HCT116 (cell line): Measurements from ENCODE around the gene AMPD1. TPM values are rescaled to one million over a fixed set of nuclear protein-coding genes. Genes with fewer than 3 reads are reported as not detected.

Experiments
- ATAC-seq: fragments of 200-7000 bp; cut with Tn5 transposase; 2 replicates; pipeline ENCODE4 v1.9.1; 2020; ENCODE audit warnings: mild to moderate bottlenecking, moderate library complexity
- BruUV-seq: library from RNA; stranded (reverse); fragments of 400-500 nt; replicated peaks from 2 replicates; lab custom pipeline; 2021; lab: Mats Ljungman, UMichigan
- CTCF ChIA-PET: fragments of 300-600 bp; sonication (Branson Sonifier 250); formaldehyde crosslinking; loops from one replicate; lab custom pipeline; 2021; ENCODE audit warnings: antibody characterized with exemption; lab: Charles Lee
- POLR2A ChIA-PET: fragments of 300-600, 350-600 bp; sonication (Branson Sonifier 250); formaldehyde crosslinking; loops from one replicate; lab custom pipeline; 2021; ENCODE audit warnings: antibody characterized with exemption; lab: Charles Lee
- RAD21 ChIA-PET, 2 experiments: fragments of 300-600 bp; sonication (Branson Sonifier 250); formaldehyde crosslinking; loops; one replicate each; lab custom pipeline; 2023; ENCODE audit warnings: low total read pairs in 2 of 2; ENCODE audit not compliant: uncharacterized antibody in 2 of 2, unreplicated experiment in 2 of 2, low non-redundant PET in 1 of 2; lab: Charles Lee
- DNase-seq: peaks from one replicate; pipeline ENCODE4 v3.0.0-alpha.2; 2010; ENCODE audit warnings: low read depth, low spot score
- H2AFZ ChIP-seq: fragments of 200-600 bp; shearing (Covaris generic), sonication (generic); 2 replicates; pipeline ENCODE4 v1.6.1; 2017; ENCODE audit warnings: low read depth, mixed run types, mixed read lengths, antibody characterized with exemption, low read length; ENCODE audit not compliant: poor library complexity, severe bottlenecking
- H3K27ac ChIP-seq: 2 replicates; pipeline ENCODE4 v1.5.1; 2012; ENCODE audit warnings: low read depth, low read length
- H3K27me3 ChIP-seq: fragments of 200-600 bp; sonication (generic); 2 replicates; pipeline ENCODE4 v1.6.1; 2016; ENCODE audit warnings: mixed run types, low read length, mixed read lengths; ENCODE audit not compliant: insufficient read depth
- H3K36me3 ChIP-seq, 2 experiments: fragments of 200-500 bp in 1 of 2; fragments of 200-600 bp in 1 of 2; sonication (Bioruptor generic) in 1 of 2; sonication (generic) in 1 of 2; 2 replicates each; pipeline versions ENCODE4 v1.5.1 to v1.6.1; 2014 to 2016; ENCODE audit warnings: low read length in 2 of 2, inconsistent platforms in 1 of 2, mixed read lengths in 1 of 2, mixed run types in 1 of 2; ENCODE audit not compliant: insufficient read depth in 2 of 2, control insufficient read depth in 1 of 2
- H3K4me1 ChIP-seq, 2 experiments: fragments of 200-600 bp in 1 of 2; sonication (generic) in 1 of 2; 2 replicates each; pipeline versions ENCODE4 v1.5.1 to v1.6.1; 2012 to 2017; ENCODE audit warnings: low read length in 2 of 2, inconsistent platforms in 1 of 2, mild to moderate bottlenecking in 1 of 2, mixed read lengths in 1 of 2, mixed run types in 1 of 2, moderate library complexity in 1 of 2; ENCODE audit not compliant: insufficient read depth in 2 of 2, control insufficient read depth in 1 of 2
- H3K4me2 ChIP-seq: fragments of 200-600 bp; sonication (generic); 2 replicates; pipeline ENCODE4 v1.6.1; 2017; ENCODE audit warnings: mixed run types, low read length, mixed read lengths
- H3K4me3 ChIP-seq, 2 experiments: fragments of 200-600 bp in 1 of 2; sonication (generic) in 1 of 2; replicated peaks in 1 of 2; 2 replicates each; pipeline ENCODE4 v1.5.1; 2011 to 2016; ENCODE audit warnings: low read length in 2 of 2, control low read depth in 1 of 2, low read depth in 1 of 2, mild to moderate bottlenecking in 1 of 2, mixed read lengths in 1 of 2, mixed run types in 1 of 2
- H3K79me2 ChIP-seq: fragments of 200-600 bp; sonication (generic); 2 replicates; pipeline ENCODE4 v1.6.1; 2017; ENCODE audit warnings: mild to moderate bottlenecking, mixed run types, low read length, moderate library complexity, mixed read lengths; ENCODE audit not compliant: insufficient read depth
- H3K9ac ChIP-seq: fragments of 200-600 bp; sonication (generic); 2 replicates; pipeline ENCODE4 v1.6.1; 2016; ENCODE audit warnings: low read length, mixed read lengths
- H3K9me2 ChIP-seq: fragments of 200-600 bp; sonication (generic), shearing (Covaris generic); 2 replicates; pipeline ENCODE4 v1.6.1; 2017; ENCODE audit warnings: mixed run types, mild to moderate bottlenecking, moderate library complexity; ENCODE audit not compliant: insufficient read depth
- H3K9me3 ChIP-seq, 2 experiments: fragments of 200-500 bp in 1 of 2; fragments of 200-600 bp in 1 of 2; sonication (Bioruptor generic) in 1 of 2; sonication (generic) in 1 of 2; 2 replicates each; pipeline ENCODE4 v1.6.1; 2014 to 2017; ENCODE audit warnings: low read length in 2 of 2, mixed read lengths in 2 of 2, inconsistent platforms in 1 of 2, low read depth in 1 of 2, mild to moderate bottlenecking in 1 of 2, mixed run types in 1 of 2, moderate library complexity in 1 of 2; ENCODE audit not compliant: control insufficient read depth in 1 of 2, insufficient read depth in 1 of 2
- H4K20me1 ChIP-seq: fragments of 200-600 bp; sonication (generic), shearing (Covaris generic); 2 replicates; pipeline ENCODE4 v1.6.1; 2017; ENCODE audit warnings: mixed run types, mild to moderate bottlenecking, moderate library complexity; ENCODE audit not compliant: insufficient read depth
- CEBPB ChIP-seq: IDR thresholded peaks from 2 replicates; pipeline ENCODE4 v1.6.1; 2012; ENCODE audit warnings: low read depth
- EGR1 ChIP-seq: IDR thresholded peaks from 2 replicates; pipeline ENCODE4 v1.6.1; 2012; ENCODE audit warnings: low read depth
- FOSL1 ChIP-seq: IDR thresholded peaks from 2 replicates; pipeline ENCODE4 v1.6.1; 2012; ENCODE audit warnings: low read depth
- JUND ChIP-seq: IDR thresholded peaks from 2 replicates; pipeline ENCODE4 v1.6.1; 2012
- RAD21 ChIP-seq: IDR thresholded peaks from 2 replicates; pipeline ENCODE4 v1.6.1; 2012; ENCODE audit warnings: low read depth, mild to moderate bottlenecking
- SP1 ChIP-seq: IDR thresholded peaks from 2 replicates; pipeline ENCODE4 v1.6.1; 2012; ENCODE audit warnings: low read depth
- TCF7L2 ChIP-seq: IDR thresholded peaks from 2 replicates; pipeline ENCODE4 v1.7.0; 2011; ENCODE audit warnings: borderline replicate concordance, inconsistent platforms; ENCODE audit not compliant: insufficient read depth, insufficient read length; ENCODE audit errors: extremely low read depth
- intact Hi-C: fragments of 100-400 bp; cut with micrococcal nuclease; formaldehyde crosslinking; loops from 2 replicates; pipeline ENCODE4 v1.10.0; 2022
- total RNA-seq: library from RNA; stranded (reverse); gene quantifications from one replicate; pipeline ENCODE4 v1.2.1, GENCODE V29; 2021; ENCODE audit not compliant: unreplicated experiment
- TF ChIP-seq, protein P1 (sequence below): IDR thresholded peaks from 2 replicates; pipeline ENCODE4 v1.6.1; 2012
- TF ChIP-seq, protein P2 (sequence below): IDR thresholded peaks from 2 replicates; pipeline ENCODE4 v1.6.1; 2012; ENCODE audit warnings: low read depth
- TF ChIP-seq, protein P3 (sequence below): IDR thresholded peaks from 2 replicates; pipeline ENCODE4 v1.6.1; 2011; ENCODE audit warnings: mild to moderate bottlenecking, low read length, moderate library complexity; ENCODE audit not compliant: insufficient replicate concordance; ENCODE audit errors: extremely low read depth

Gene AMPD1
- total RNA-seq, 1 experiment from 2014 or later, result not detected

DNA sequence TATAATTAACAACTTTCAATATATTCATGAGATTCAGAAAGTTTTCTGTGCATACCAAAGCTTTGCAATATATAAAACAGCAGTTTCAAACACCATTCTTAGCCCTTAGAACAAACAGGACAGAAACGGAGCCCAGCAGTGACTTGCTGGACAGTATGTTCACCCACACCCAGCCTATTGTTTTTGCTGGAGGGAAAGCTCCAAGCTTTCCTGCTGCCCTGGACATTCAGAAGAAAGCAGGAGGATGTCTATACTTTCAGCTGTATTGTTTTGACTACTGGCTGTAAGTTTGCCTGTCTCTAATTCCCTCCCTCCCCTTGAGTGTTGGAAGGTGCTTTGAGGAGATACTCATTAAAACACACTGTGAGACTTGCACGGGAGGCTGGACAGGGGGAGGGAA lies 35.1 kb downstream of the AMPD1 start:
- intact Hi-C loops, result no loop called here
- CTCF ChIA-PET, result no interaction called here

More for the DNA sequence above, 35.1 kb downstream of the AMPD1 start:
- TF ChIP-seq, protein P1, sequence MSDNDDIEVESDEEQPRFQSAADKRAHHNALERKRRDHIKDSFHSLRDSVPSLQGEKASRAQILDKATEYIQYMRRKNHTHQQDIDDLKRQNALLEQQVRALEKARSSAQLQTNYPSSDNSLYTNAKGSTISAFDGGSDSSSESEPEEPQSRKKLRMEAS, result no peak
- TF ChIP-seq, protein P2, sequence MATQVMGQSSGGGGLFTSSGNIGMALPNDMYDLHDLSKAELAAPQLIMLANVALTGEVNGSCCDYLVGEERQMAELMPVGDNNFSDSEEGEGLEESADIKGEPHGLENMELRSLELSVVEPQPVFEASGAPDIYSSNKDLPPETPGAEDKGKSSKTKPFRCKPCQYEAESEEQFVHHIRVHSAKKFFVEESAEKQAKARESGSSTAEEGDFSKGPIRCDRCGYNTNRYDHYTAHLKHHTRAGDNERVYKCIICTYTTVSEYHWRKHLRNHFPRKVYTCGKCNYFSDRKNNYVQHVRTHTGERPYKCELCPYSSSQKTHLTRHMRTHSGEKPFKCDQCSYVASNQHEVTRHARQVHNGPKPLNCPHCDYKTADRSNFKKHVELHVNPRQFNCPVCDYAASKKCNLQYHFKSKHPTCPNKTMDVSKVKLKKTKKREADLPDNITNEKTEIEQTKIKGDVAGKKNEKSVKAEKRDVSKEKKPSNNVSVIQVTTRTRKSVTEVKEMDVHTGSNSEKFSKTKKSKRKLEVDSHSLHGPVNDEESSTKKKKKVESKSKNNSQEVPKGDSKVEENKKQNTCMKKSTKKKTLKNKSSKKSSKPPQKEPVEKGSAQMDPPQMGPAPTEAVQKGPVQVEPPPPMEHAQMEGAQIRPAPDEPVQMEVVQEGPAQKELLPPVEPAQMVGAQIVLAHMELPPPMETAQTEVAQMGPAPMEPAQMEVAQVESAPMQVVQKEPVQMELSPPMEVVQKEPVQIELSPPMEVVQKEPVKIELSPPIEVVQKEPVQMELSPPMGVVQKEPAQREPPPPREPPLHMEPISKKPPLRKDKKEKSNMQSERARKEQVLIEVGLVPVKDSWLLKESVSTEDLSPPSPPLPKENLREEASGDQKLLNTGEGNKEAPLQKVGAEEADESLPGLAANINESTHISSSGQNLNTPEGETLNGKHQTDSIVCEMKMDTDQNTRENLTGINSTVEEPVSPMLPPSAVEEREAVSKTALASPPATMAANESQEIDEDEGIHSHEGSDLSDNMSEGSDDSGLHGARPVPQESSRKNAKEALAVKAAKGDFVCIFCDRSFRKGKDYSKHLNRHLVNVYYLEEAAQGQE, result no peak
- TF ChIP-seq, protein P3, sequence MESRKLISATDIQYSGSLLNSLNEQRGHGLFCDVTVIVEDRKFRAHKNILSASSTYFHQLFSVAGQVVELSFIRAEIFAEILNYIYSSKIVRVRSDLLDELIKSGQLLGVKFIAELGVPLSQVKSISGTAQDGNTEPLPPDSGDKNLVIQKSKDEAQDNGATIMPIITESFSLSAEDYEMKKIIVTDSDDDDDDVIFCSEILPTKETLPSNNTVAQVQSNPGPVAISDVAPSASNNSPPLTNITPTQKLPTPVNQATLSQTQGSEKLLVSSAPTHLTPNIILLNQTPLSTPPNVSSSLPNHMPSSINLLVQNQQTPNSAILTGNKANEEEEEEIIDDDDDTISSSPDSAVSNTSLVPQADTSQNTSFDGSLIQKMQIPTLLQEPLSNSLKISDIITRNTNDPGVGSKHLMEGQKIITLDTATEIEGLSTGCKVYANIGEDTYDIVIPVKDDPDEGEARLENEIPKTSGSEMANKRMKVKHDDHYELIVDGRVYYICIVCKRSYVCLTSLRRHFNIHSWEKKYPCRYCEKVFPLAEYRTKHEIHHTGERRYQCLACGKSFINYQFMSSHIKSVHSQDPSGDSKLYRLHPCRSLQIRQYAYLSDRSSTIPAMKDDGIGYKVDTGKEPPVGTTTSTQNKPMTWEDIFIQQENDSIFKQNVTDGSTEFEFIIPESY, result no peak
- TF ChIP-seq EGR1 (no peak), JUND (no peak), CEBPB (no peak), TCF7L2 (no peak), SP1 (no peak), FOSL1 (no peak), RAD21 (no peak)
- TF ChIP-seq, all 23 proteins: peak for 0
- Histone ChIP-seq H3K9me2 (no peaks in the 10 kb centered on the region), H3K9ac (no peak overlapping the region), H3K4me2 (no peak overlapping the region), H3K4me3 (no peak overlapping the region), H3K36me3 (no peaks in the 10 kb centered on the region), H2AFZ (no peak overlapping the region), H3K79me2 (no peaks in the 10 kb centered on the region), H3K27me3 (no peaks in the 10 kb centered on the region), H4K20me1 (no peaks in the 10 kb centered on the region), H3K4me1 (no peaks in the 10 kb centered on the region), H3K27ac (no peak overlapping the region), H3K9me3 (no peaks in the 10 kb centered on the region)
- no peak for DNase-seq
- POLR2A ChIA-PET, result interaction anchor here (1.3 kb wide), 1 partner anchor 9 kb away, joined by 6 read pairs; the partner anchor contains the start of gene DENND2C
- RAD21 ChIA-PET, result interaction anchor here in 1 of 2 experiments (0.6 kb wide), 1 partner anchor 148 kb away, joined by 3 read pairs; no protein-coding TSS in a partner anchor
- no peak for ATAC-seq
- no TSS peak for BruUV-seq
